ENCODE measurements around the gene FAM237A.

DNA sequence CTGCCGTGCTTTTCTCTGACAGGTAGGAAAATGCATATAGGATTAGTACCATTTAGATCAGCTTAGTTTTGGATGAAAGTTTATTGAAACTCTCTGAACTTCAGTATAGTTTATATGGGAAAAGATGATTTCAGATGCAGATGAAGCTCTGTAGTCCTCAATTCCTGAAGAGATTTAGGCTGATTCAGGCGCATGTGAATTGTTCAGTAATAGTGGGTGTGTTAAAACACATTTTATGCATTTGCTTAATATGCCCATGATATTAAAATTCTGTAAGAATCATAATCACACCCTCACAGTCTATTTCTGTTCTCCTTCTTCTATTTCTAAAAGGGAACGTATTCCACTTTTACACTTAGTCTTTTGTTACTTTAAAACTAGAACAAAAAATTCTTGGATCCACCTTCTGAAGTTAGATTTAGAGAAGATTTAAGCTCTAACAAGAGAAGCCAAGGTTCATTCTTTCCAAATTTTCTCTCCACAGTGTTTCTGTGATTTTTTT lies 44.5 kb upstream of the FAM237A start:
- TF ChIP-seq, protein P1, sequence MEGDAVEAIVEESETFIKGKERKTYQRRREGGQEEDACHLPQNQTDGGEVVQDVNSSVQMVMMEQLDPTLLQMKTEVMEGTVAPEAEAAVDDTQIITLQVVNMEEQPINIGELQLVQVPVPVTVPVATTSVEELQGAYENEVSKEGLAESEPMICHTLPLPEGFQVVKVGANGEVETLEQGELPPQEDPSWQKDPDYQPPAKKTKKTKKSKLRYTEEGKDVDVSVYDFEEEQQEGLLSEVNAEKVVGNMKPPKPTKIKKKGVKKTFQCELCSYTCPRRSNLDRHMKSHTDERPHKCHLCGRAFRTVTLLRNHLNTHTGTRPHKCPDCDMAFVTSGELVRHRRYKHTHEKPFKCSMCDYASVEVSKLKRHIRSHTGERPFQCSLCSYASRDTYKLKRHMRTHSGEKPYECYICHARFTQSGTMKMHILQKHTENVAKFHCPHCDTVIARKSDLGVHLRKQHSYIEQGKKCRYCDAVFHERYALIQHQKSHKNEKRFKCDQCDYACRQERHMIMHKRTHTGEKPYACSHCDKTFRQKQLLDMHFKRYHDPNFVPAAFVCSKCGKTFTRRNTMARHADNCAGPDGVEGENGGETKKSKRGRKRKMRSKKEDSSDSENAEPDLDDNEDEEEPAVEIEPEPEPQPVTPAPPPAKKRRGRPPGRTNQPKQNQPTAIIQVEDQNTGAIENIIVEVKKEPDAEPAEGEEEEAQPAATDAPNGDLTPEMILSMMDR (IDR thresholded peaks at IDR 0.05): no peak
- TF ChIP-seq ZFX (IDR thresholded peaks at IDR 0.05; ENCODE audit: borderline replicate concordance): no peak

Data from 22Rv1 (cell line).